ENCODE measurements around the gene KLHDC1.
A peak's percentile ranks its signal among the peaks of the same experiment; 100 is the strongest.
"Not testable (repeated sequence)": the region's sequence is repeated elsewhere in the genome, so short reads cannot be mapped to it uniquely, and the experiment has no call there.

The KLHDC1 gene, protein sequence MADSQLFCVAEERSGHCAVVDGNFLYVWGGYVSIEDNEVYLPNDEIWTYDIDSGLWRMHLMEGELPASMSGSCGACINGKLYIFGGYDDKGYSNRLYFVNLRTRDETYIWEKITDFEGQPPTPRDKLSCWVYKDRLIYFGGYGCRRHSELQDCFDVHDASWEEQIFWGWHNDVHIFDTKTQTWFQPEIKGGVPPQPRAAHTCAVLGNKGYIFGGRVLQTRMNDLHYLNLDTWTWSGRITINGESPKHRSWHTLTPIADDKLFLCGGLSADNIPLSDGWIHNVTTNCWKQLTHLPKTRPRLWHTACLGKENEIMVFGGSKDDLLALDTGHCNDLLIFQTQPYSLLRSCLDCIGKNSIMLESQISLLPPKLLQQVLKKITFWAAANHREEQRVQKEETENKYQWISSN

DNA sequence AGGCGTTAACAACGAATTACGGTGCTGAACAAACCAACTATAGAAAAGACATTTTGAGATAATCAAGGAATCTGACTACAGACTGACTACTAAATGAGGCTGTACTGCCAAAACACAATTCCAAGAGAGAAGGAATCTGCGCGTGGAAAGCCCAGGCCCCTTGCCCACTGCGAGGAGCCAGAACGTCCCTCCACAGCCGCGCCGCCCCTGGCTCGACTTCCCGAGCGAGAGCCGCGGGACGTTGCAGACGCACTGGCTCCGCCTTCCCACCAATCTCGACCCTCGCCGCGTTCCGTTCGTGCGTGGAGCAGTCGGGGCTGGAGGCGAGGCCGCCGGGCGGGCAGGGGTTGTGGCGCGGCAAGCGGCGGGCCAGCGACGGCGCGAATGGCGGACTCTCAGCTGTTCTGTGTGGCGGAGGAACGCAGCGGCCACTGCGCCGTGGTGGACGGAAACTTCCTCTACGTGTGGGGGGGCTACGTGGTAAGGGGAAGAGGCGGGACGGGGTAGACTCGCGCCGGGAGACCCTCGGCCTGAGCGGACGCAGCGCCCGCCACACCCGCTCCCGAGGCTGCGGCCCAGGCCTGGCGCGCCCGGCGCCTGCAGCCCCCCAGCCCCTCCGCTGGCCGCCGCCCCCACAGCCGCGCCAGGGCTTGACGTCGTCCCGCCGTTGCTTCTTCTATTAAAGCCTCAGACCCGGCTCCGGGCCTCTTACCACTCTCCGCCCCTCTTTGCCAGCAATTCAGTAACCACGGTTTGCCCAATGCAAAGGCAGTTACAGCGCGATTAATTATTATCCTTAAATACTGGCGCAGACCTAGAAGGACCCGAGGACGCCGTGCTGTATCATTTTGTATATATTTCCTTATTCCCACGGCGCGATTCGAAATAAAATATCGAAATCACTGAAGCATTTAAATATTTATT lies at the start of gene KLHDC1:
Gene KLHDC1, plus strand, starts transcription at position 310 of the 924 bp plus-strand sequence. Its CDS starts 75 bp downstream, at position 385.
- intact Hi-C loops (cut with DNase I): loop anchor here (2.0 to 5.0 kb wide), 2 partner anchors 76 to 159 kb away; partner anchors contain the start of genes KLHDC2 and NEMF
- peak; percentile 82 to 98 (median 90) for DNase-seq

- intact Hi-C loops (cut with DNase I): no loop called here
- no peak for DNase-seq
These were observed 39.4 kb upstream of the KLHDC1 start for GRCh38 chr14:49653508-49653907.

DNA sequence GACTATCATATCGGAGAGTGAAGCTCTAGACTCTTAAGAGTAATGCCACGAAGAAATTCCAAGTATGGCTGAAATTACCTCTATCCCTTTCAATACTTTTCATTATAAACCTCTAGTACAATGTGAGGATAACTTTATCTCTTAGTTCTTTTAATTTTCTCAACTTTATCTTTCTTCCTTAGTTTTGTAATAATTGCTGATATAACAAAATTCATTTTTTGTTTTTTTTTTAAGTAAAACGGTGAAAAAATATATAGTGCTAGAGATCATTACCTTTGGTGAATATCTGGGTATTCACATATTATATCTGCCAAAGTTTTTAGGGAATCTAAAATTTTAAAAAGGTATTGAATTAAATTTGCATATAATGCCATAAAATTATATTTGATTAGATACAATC lies 38.4 kb upstream of the KLHDC1 start:
- intact Hi-C loops (cut with DNase I): no loop called here
- DNase-seq: no peak

DNA sequence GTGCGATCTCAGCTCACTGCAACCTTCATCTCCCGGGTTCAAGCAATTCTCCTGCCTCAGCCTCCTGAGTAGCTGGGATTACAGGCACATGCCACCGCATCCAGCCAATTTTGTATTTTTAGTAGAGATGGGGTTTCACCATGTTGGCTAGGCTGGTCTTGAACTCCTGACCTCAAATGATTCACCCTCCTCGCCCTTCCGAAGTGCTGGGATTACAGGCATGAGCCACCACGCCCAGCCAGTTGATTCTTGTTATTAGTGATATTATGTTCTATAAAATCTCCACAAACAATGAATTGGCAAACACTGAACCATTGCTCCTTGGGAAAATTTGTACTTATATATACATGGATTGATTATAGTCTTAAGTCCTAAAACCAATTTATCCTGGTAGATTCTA lies 35.4 kb upstream of the KLHDC1 start:
- intact Hi-C loops (cut with DNase I); DNase-seq: not testable (repeated sequence)

DNA sequence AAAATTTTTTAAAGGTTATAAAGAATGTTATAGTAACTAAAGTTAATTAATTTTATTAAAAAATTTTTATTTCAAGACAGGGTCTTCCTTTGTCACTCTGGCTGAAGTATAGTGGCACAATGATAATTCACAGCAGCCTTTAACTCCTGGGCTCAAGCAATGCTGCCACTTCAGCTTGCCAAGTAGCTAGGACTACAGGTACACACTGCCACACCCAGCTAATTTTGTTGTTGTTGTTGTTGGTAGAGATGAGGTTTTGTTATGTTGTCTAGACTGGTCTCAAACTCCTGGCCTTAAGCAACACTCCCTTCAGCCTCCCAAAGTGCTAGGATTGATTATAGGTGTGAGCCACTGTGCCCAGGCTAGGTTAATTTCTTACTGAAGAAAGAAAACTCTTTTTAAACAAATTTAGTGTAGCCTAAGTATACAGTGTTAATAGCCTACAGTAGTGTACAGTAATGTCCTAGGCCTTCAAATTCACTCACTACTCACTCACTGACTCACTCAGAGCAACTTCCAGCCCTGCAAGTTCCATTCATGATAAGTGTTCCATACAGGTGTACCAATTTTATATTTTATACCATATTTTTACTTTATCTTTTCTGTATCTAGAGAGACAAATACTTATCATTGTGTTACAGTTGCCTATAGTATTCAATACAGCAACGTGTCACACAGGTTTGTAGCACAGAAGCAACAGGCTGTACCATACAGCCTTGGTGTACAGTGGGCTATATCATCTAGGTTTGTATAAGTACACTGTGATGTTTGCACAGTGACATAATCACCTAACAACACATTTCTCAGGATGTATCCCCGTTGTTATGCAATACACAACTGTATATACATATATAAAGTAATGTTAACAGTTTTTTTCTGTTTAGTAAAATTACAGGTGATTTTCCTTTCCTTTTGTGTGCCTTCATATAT lies 33.1 kb upstream of the KLHDC1 start:
- DNase-seq: no peak
- intact Hi-C loops (cut with DNase I): no loop called here

- intact Hi-C loops (cut with DNase I): no loop called here
- no peak for DNase-seq
These were observed 22.4 kb upstream of the KLHDC1 start for GRCh38 chr14:49670475-49670874.

- intact Hi-C loops (cut with DNase I): no loop called here
- DNase-seq: no peak
These were observed 19.3 kb upstream of the KLHDC1 start for GRCh38 chr14:49673586-49673985.

GRCh38 chr14:49677643-49678042 lies 15.3 kb upstream of the KLHDC1 start:
- DNase-seq: no peak
- intact Hi-C loops (cut with DNase I): no loop called here

GRCh38 chr14:49679271-49679670 lies 13.6 kb upstream of the KLHDC1 start:
- intact Hi-C loops (cut with DNase I): no loop called here
- no peak for DNase-seq

DNA sequence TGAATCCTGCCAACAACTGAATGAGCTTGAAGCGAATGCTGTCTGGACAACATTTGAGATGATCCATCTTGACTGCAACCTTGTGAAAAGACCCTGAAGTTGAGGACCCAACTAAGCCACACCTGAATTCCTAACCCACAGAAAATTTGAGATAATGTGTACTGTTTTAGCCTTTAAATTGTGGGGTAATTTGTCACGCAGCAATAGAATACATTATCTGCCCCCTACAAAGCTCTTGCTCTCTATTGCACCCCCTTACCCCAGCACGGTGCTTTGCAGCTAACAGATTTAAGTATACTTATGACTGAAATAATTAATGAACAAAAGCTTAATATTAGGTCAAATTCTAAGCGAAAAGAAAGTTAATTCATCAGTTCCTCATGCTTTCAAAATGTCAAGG lies 6.5 kb upstream of the KLHDC1 start:
- intact Hi-C loops (cut with DNase I): no loop called here
- DNase-seq: no peak

GRCh38 chr14:49687942-49688700 lies 4.8 kb upstream of the KLHDC1 start, which contains the start of gene POLE2:
TSS of gene POLE2 (minus strand) at chr14:49688214. CDS start at chr14:49688203, 11 bp downstream.
- intact Hi-C loops (cut with DNase I): loop anchor here (1.0 kb wide), 1 partner anchor 54 kb away; no protein-coding TSS in a partner anchor
- DNase-seq: peak; percentile 54 to 95 (median 70)

DNA sequence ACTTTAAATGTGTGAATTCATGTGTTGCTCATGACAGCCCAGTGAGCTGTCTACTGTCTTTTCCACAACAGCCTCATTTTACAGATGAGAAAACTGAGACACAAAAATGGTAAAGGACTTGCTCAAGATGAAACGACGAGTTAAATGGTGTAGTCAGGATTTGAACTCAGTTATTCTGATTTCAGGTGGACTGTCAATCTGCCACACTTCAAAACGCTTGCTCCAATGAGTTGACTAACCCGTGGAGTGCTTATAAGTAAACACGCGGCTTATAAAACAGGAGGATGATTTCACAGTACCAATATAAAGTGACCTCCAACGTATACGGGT lies 4.3 kb upstream of the KLHDC1 start:
- no peak for DNase-seq
- intact Hi-C loops (cut with DNase I): loop anchor here (1.0 kb wide), 1 partner anchor 54 kb away; no protein-coding TSS in a partner anchor

- intact Hi-C loops (cut with DNase I): loop anchor here (5.0 kb wide), 1 partner anchor 161 kb away; the partner anchor contains the start of gene NEMF
- DNase-seq: no peak
These were observed 1.9 kb upstream of the KLHDC1 start for GRCh38 chr14:49691031-49691430.

GRCh38 chr14:49692193-49692757 lies 645 bp upstream of the KLHDC1 start:
- DNase-seq: no peak
- intact Hi-C loops (cut with DNase I): loop anchor here (2.0 to 5.0 kb wide), 2 partner anchors 77 to 160 kb away; partner anchors contain the start of genes KLHDC2 and NEMF

GRCh38 chr14:49693735-49694124 lies 810 bp downstream of the KLHDC1 start:
- DNase-seq: not testable (repeated sequence)
- intact Hi-C loops (cut with DNase I): loop anchor here (2.0 to 5.0 kb wide), 2 partner anchors 75 to 159 kb away; partner anchors contain the start of genes KLHDC2 and NEMF

DNA sequence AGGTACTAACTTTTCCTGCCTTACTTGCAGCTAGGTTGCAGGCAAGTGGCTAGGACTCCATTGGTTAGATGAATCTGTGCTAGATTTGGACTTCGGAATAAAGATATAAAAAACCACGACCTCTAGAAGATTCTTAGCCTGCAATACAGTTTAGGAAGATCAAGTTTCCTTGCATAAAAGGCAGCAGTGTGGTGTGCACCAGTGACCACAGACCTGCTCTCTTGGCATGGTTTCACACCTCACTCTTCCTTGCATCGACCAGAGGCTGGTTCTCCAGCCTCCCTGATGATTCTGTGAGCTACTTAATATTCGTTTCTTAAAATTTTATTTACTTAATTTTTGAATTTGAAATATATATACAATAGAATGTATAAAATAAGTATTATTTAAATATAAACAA lies 9.8 kb downstream of the KLHDC1 start:
- DNase-seq: no peak
- intact Hi-C loops (cut with DNase I): no loop called here

DNA sequence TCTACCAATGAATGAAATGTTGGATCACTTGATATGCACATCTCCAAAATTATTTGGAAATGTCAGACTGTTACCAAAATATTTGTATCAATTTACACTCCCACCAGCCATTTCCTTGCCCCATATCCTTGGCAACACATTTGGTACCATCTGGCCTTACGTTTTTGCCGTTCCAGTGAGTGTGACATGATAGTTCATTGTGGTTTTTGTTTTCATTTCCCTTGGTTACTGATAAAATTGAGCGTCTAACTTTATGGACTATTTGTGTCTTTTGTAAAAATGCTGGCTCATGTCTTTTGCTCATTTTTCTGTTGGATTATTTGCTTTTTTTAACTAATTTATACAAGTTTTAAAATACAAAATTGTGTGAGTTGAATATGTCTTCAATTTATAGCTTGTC lies 11.0 kb downstream of the KLHDC1 start:
- intact Hi-C loops (cut with DNase I): no loop called here
- DNase-seq: no peak

DNA sequence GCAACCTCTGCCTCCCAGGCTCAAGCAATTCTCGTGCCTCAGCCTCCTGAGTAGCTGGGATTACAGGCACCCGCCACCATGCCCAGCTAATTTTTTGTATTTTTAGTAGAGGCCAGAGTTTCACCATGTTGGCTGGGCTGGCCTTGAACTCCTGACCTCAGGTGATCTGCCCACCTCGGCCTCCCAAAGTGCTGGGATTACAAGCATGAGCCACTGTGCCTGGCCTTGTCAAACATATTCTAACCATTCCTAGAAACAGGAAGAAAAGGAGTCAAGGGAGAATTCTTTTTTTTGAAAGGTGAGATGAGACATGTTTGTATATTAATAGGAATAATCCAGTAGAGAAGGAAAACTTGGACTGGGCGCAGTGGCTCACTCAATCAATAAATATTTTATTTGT lies 11.6 kb downstream of the KLHDC1 start:
- intact Hi-C loops (cut with DNase I): not testable (repeated sequence)

DNA sequence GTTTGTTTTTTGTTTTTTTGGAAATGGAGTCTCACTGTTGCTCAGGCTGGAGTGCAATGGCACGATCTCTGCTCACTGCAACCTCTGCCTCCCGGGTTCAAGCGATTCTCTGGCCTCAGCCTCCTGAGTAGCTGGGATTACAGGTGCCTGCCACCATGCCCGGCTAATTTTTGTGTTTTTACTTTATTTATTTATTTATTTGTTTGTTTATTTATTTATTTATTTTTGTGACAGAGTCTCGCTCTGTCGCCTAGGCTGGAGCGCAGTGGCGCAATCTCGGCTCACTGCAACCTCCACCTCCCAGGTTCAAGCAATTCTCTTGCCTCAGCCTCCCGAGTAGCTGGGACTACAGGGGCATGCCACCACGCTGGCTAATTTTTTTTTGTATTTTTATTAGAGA lies 18.1 kb downstream of the KLHDC1 start:
- intact Hi-C loops (cut with DNase I); DNase-seq: not testable (repeated sequence)

More for the DNA sequence above, 11.6 kb downstream of the KLHDC1 start:
- not testable (repeated sequence) for DNase-seq

All from posterior cingulate gyrus (tissue), 11 donors.